ENCODE data around the gene LPO.

LPO gene

DNA sequence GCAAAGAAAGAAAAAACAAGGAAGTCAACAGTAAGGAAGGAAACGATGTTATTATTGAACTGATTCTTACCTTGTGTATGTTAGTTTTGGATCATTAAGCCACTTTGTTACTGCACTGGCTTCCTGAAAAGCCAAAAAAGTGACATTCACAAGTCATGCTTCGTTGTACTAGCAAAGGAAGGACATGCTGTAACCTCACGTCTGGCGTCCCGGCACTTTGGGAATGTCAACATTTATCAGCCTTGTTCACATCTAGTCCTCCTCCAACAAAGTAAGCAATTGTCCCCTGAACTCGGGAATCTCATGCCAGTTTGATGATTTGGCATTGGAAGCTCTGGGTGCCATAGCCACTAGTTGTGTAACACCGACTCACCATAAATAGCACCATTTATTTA, 18.6 kb upstream of the LPO start:
- Mint-ChIP-seq H3K36me3 (ENCODE audit: low read depth) (peaks cover 4% of the 10 kb centered on the region), H3K27ac (peak overlapping the region; percentile 48 to 90 (median 62)), H3K4me3 (peak overlapping the region; percentile 90 to 94 (median 92)), H3K4me1 (peaks cover 6% of the 10 kb centered on the region), H3K9me3 (no peaks in the 10 kb centered on the region), H3K27me3 (ENCODE audit: low read depth) (peaks cover 19% of the 10 kb centered on the region)
- no peak for TF ChIP-seq CTCF (IDR thresholded peaks at IDR 0.05; ENCODE audit: unreplicated experiment in 3 of 3)

DNA sequence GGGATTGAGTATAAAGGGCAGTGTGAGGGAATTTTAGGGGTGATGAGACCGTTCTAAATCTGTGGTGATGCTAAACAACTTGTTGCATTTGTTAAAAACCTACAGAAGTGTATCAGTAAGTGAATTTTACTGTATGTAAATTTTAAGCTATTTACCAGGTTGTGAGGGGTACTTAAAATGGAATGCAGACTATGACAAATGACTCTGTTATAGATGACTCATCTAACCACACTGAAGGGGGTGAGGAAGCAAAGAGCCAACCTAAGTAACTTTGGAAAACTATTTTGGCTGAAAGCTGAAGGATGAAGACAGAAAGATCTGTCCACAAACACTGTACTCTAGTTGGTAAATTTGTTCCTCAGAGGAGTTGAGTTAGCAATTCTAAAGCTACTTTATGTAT, 14.1 kb upstream of the LPO start:
- peaks cover 3% of the 10 kb centered on the region for H3K4me1 Mint-ChIP-seq
- TF ChIP-seq CTCF (IDR thresholded peaks at IDR 0.05; ENCODE audit: unreplicated experiment in 3 of 3): no peak
- H3K27ac Mint-ChIP-seq: no peak overlapping the region
- no peaks in the 10 kb centered on the region for H3K9me3 Mint-ChIP-seq
- H3K27me3 Mint-ChIP-seq (ENCODE audit: low read depth): peaks cover 45% of the 10 kb centered on the region
- no peak overlapping the region for H3K4me3 Mint-ChIP-seq
- H3K36me3 Mint-ChIP-seq (ENCODE audit: low read depth): no peaks in the 10 kb centered on the region

GRCh38 chr17:58227733-58228132, 10.7 kb upstream of the LPO start:
- Mint-ChIP-seq H3K36me3 (ENCODE audit: low read depth) (no peaks in the 10 kb centered on the region), H3K4me3 (no peak overlapping the region), H3K9me3 (no peaks in the 10 kb centered on the region), H3K4me1 (peaks cover 6% of the 10 kb centered on the region), H3K27me3 (ENCODE audit: low read depth) (peaks cover 60% of the 10 kb centered on the region), H3K27ac (no peak overlapping the region)
- no peak for TF ChIP-seq CTCF (IDR thresholded peaks at IDR 0.05; ENCODE audit: unreplicated experiment in 3 of 3)

DNA sequence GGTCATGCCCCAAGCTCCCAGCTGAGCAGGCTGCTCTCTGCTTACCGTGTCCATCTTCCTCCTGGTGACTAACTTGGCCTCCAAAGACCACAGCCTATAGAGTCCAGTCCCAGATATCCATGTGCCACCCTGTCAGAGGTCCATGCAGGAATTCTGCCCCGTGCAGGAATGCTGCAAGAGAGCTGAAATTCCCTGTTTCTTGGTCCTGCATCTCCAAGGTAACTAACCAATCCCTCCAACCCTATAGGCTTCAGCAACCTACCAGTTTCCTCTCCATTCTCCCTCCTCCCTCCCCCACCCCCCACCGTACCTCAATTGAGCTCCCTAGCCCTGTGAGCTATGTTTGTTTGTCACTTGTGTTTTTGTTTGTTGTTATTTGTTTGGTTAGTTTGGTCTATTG, 9.7 kb upstream of the LPO start:
- Mint-ChIP-seq H3K27ac (no peak overlapping the region), H3K27me3 (ENCODE audit: low read depth) (peaks cover 55% of the 10 kb centered on the region), H3K4me1 (peaks cover 6% of the 10 kb centered on the region), H3K4me3 (no peak overlapping the region), H3K36me3 (ENCODE audit: low read depth) (no peaks in the 10 kb centered on the region), H3K9me3 (no peaks in the 10 kb centered on the region)
- no peak for TF ChIP-seq CTCF (IDR thresholded peaks at IDR 0.05; ENCODE audit: unreplicated experiment in 3 of 3)

GRCh38 chr17:58229384-58229783, 9.0 kb upstream of the LPO start:
- Mint-ChIP-seq H3K9me3 (no peaks in the 10 kb centered on the region), H3K4me3 (no peak overlapping the region), H3K27ac (no peak overlapping the region), H3K4me1 (peaks cover 6% of the 10 kb centered on the region), H3K27me3 (ENCODE audit: low read depth) (peaks cover 60% of the 10 kb centered on the region), H3K36me3 (ENCODE audit: low read depth) (no peaks in the 10 kb centered on the region)
- no peak for TF ChIP-seq CTCF (IDR thresholded peaks at IDR 0.05; ENCODE audit: unreplicated experiment in 3 of 3)

DNA sequence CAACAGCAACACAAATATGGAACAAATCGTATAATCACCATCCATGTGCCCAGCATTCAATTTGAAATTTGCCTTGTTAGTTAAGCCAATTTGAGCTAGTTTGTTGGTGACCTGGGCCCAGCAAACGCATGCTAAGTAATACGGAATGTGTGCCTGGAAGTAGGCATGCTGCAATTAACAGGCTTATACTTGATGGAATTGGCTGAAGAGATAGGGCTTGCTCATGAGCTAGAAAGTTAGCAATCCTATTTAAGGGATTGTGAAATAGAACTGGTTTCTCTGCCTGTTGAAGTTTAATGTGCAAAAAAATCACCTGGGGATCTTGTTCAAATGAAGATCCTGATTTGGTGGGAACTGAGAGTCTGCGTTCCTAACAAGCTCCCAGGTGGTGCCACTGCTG, 8.5 kb upstream of the LPO start:
- Mint-ChIP-seq H3K27ac (no peak overlapping the region), H3K4me3 (no peak overlapping the region)

More for the DNA sequence above, 8.5 kb upstream of the LPO start:
- no peaks in the 10 kb centered on the region for H3K36me3 Mint-ChIP-seq (ENCODE audit: low read depth)
- peaks cover 6% of the 10 kb centered on the region for H3K4me1 Mint-ChIP-seq
- no peaks in the 10 kb centered on the region for H3K9me3 Mint-ChIP-seq
- no peak for TF ChIP-seq CTCF (IDR thresholded peaks at IDR 0.05; ENCODE audit: unreplicated experiment in 3 of 3)
- H3K27me3 Mint-ChIP-seq (ENCODE audit: low read depth): peaks cover 60% of the 10 kb centered on the region

Data from nephron (organoid).